Fibroblast of skin of back (primary cell): ENCODE results near the gene HS3ST4.
A peak's percentile ranks its signal among the peaks of the same experiment; 100 is the strongest.

Experiments
- DNase-seq: peaks from one replicate; pipeline ENCODE4 v3.0.0-alpha.2; 2013

Gene HS3ST4

GRCh38 chr16:25828510-25828909 is 136.8 kb downstream of the HS3ST4 start:
- no peak for DNase-seq

DNA sequence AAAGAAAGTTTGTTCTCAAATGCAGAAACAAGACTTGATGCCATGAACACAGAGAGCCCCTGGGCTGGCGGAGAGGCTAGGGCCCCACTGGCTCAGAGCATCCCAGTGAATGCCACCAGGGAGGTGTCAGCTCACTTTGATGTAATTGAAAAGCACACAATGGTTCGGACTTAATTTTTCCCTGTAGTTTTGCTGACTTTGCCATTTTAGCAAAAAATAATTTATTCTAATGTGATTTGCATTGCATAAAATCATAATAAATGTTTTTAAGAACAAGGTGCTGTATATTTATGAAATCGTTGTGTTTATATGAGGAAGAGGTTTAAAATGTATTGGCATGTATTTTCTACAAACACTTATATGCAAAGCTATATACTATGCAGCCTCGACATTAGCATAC is 140.5 kb downstream of the HS3ST4 start:
- DNase-seq = no peak

DNA sequence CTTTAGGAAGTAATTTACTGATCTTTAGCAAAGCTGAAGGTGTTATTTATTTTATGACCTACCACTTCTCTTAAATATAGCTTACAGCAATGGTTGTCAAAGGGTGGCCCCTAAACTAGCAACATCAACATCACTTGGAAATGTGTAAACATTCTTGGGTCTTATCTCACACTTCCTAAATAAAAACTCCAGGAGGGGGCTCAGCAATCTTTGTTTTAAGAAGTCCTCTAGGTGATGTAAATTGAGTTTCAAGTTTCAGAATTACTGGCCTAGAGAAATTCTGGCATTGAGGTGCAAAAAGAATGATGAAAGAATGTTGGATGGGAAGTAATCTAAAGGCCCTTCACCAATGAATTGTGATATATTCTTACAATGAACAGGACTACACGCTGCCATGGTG is 142.3 kb downstream of the HS3ST4 start:
- DNase-seq = no peak

DNA sequence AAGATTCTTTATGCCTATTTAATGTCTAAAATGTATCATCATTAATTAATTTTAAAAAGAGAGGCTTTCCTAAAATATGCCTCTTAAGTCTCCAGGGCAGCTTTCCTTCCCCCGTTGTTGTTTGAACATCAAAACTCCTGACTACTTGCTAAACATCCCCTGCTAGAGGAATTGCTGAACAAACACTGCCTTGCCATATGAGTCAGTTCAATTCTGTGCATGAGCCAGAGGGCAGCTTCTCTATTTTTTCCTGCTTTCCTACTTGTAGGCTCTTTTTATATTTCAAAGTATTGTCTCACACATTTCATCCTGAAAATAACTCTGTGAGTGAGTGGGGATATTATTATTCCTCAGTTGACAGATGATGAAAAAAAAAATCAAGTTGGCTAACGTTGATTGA is 143.4 kb downstream of the HS3ST4 start:
- DNase-seq = no peak

DNA sequence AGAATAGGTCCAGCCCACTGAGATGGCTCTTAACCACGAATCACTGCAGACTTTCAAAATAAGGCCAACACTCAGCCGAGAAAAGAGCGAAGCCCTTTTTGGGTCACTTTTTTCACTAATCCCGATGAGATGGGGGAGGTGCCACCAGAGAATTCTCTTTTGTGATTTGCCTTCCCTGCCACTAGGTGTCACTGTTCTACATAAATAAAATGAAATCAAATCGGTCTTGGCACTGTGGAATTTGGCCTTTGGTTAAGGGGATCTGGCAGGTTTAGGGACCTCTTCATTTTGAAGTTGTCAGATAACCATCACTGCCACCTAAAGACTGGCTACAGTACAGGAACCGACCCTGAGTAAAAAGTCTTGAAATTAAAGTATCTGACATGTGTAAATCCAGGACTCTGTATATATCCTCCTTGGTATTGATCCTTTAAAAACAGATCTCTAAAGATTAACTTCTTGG is 147.0 kb downstream of the HS3ST4 start:
- peak; percentile 50 for DNase-seq

GRCh38 chr16:25841761-25842160 is 150.0 kb downstream of the HS3ST4 start:
- no peak for DNase-seq

DNA sequence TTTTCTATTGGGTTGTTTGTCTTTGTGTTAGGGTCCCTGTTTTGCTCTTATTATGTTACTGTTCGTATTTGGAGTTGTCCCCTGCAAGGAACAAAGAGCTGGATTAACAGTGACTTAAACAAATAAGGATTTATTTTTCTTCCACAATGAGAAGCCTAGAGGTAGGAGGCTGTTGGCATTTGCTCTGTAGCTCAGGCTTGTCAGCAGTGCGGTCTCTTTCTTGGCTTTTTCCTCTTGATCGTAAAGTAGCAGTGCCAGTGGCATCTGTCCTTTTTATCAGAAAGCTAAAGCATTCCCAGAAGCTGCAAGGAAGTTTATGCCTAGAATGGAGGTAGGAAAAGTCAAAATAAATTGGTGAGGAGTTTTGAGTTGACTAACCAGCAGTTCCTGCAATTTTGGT is 154.1 kb downstream of the HS3ST4 start:
- DNase-seq = no peak

- no peak for DNase-seq
Measured at GRCh38 chr16:25854141-25854540, 162.4 kb downstream of the HS3ST4 start.

DNA sequence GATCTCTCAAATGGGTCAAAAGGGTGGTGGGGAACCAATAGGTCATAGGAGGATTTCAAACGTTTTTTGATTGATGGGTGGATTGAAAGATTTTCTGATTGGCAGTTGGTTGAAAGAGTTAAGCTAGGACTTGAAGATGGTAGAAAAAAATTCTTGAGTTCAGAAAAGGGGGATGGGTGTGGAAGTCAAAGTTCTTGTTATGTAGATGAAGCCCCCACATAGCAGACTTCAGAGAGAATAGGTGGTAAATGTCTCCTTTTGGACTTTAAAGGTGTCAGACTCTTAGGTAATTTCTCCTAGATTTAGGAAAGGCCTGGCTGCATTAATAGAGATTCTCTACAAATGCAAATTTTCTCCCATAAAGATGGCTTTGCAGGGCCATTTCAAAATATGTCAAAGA is 163.3 kb downstream of the HS3ST4 start:
- no peak for DNase-seq

DNA sequence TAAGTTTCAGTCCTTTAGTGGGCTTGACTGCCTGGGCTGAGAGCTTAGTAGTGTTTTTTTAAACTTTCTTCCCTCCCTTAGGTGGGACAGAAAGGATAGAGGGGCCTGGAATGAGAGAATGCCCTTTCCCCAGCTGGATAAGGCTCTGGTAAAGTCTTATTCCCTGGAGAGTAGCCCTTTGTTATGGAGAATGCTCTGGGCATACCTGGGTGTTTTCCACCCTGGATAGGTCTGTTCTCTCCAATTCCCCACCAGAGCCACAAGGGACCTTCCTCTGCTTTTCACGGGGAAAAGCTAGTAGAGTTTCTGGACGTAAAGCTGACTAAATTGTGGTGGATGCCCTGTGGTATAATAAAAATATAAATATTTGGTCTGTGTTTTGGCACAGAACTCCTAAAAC is 164.1 kb downstream of the HS3ST4 start:
- no peak for DNase-seq

DNA sequence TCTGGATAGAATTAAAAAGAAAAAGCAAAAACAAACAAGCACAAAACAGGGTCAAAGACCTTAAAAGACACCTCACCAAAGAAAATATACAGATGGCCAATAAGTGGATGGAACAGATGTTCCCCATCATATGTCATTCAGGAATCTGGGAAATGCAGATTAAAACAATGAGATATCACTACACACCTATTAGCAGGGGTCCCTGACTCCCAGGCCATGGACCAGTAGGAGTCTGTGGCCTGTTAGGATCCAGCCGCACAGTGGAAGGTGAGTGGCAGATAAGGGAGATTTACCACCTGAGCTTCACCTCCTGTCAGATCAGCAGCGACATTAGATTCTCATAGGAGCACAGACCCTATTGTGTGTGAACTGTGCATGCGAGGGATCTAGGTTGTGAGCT is 167.9 kb downstream of the HS3ST4 start:
- no peak for DNase-seq

GRCh38 chr16:25867041-25867440 is 175.3 kb downstream of the HS3ST4 start:
- DNase-seq = no peak

DNA sequence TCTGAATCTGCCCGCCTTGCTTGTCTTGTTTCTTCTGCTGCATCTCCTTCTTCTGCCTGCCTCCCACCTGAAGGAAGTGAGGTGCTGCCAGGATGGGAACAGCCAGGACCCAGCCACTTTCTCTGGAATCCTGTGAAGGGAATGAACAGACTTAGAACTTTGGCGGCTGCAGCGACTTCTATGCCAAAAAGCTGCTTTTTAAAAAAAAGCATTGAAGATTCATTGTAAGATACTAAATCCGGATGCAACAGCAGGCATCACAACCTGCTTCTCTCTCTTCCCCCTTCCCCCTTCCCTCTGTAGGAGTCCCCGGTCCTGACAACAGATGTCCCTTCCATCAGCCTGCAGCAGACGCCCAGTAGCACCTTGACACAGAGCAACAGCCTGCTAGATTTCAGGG is 176.3 kb downstream of the HS3ST4 start:
- no peak for DNase-seq

DNA sequence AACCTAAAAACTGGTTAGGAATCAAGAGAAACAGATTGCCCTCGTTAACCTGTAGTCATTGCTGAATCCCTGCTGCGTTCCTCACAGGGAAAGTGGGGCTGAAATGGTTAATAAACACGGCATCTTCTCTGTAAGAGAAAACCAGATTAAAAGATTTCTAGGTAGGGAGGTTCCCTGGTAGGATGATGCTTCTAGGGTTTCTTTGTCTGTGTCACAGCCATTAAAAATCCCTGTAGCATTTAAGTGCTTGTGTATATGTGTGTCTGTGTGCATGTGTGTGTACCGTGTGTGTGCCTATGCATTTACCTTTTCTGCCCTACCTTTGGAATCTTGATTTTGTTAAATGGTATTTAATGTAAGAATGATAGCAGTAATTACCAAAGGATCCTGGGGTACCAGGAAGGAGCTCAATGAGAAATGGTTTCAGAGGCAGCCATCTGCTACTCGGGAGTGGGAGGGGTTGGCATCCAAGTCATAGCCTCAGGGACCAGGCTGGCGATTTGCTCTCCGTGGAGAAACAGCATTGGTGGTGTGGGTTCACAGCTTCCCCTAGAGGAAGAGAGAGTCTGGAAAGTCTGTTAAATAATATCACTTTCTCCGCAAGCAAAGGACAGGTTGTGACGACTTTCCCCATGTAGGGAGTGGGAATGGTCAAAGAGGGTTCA is 177.1 kb downstream of the HS3ST4 start:
- DNase-seq = no peak

DNA sequence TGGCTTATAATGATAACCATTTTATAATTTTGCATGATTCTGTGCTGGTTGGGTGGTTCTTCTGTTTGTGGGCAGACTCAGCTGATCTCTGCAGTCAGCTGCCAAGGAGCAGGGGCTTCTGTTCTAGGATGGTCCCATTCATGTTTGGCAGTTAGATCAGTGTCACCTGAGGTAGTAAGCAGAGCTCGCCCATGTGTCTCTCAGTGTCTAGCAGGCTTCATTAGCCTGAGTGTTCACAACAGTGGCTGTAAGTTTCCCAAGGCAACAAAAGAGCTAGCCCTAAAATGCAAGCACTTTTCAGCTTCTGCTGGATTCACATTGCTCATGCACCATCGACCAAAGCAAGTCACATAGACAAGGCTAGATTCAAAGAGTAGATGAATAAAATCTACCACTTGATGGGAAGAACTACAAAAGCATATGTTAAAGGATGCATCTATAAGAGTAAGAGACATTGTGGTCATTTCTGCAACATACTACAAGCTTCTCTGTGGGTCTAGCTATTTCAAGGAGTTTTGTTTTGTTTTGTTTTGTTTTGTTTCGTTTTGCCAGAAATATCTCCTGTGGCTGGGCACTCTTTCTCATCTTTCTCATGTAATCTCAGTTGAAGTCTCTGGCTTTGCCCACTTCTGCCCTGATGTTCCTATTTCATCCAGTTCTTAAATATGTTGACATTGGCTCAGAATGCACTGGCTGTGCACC is 180.8 kb downstream of the HS3ST4 start:
- no peak for DNase-seq

DNA sequence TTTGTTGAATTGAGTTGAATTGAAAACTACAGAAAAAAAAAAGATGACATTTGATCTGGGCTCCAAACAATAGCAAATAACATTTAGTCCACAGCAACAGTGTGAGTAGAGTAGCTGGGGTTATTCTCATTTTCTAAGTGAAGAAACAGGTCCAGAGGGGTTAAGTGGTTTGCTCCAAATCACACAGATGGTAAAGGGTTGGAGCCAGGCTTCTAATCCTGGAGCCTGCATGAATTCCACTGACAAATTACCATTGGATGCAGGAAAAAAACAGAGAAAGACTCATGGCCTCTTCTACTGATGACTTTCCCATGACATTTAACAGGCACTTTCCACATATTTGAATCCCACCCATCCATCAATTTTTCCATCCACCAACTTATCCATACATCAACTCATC is 182.4 kb downstream of the HS3ST4 start:
- no peak for DNase-seq

GRCh38 chr16:25875956-25876598 is 184.3 kb downstream of the HS3ST4 start:
- DNase-seq = no peak

- no peak for DNase-seq
Measured at GRCh38 chr16:25877103-25877502, 185.3 kb downstream of the HS3ST4 start.

DNA sequence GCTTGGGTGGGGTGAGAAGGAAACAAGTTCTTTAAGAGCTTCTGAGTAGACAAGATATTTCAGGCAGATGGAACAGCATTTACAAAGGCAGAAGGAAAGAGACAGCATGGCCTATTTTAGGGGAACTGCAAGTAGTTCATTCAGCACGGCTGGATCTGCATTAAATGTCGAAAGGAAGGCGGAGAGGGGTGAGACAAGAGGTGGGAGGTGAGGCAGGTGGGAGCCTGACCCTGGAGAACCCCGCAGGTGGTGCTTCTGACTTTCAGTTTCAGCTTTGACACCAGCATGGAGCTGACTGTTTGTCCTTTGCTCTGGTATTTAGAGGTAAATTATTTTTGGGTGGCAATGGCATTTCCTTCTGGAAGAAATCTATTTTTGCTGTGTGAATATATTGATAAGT is 194.8 kb downstream of the HS3ST4 start:
- no peak for DNase-seq

GRCh38 chr16:25888868-25889267 is 197.1 kb downstream of the HS3ST4 start:
- DNase-seq = no peak

- no peak for DNase-seq
Measured at GRCh38 chr16:25893332-25893731, 201.6 kb downstream of the HS3ST4 start.

- no peak for DNase-seq
Measured at GRCh38 chr16:25894093-25894492, 202.3 kb downstream of the HS3ST4 start.

DNA sequence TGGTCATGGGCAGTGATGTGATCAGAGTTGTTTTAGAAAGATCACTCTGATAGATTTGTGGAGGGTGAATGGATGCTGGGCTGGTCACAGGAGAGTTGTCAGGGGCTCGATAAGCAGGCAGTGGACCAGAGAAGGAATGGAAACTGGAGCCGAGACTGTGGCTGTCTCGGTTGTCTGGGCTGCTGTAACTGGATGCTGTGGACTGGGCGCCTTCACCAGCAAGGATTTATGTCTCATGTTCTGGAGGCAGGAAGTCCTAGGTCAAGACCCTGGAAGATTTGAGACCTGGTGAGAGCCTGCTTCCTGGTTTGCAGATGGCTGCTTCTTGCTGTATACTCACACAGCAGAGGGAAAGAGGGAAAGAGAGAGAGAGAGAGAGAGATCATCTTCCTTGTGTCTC is 203.6 kb downstream of the HS3ST4 start:
- DNase-seq = no peak

- DNase-seq = no peak
Measured at GRCh38 chr16:25896411-25896810, 204.7 kb downstream of the HS3ST4 start.
